H9 (cell line): ENCODE measurements around the gene EPB41L5. TPM values are rescaled to one million over a fixed set of nuclear protein-coding genes. Genes with fewer than 3 reads are reported as not detected.

Source experiments
- DNase-seq: peaks from one replicate; pipeline ENCODE4 v3.0.0-alpha.2; 2017
- H2AFZ ChIP-seq: one replicate; pipeline ENCODE4 v1.6.1; 2013; ENCODE audit warnings: mild to moderate bottlenecking, low read length, control low read depth, moderate library complexity
- H2AK5ac ChIP-seq: 2 replicates; pipeline ENCODE4 v1.6.1; 2013; ENCODE audit warnings: low read length, control low read depth, mixed read lengths; ENCODE audit not compliant: insufficient read length
- H2BK120ac ChIP-seq: one replicate; pipeline ENCODE4 v1.6.1; 2013; ENCODE audit warnings: low read depth, mild to moderate bottlenecking, low read length, control low read depth, inconsistent platforms; ENCODE audit not compliant: poor library complexity, severe bottlenecking
- H2BK12ac ChIP-seq: 2 replicates; pipeline ENCODE4 v1.6.1; 2013; ENCODE audit warnings: low read length, control low read depth, mixed read lengths, low read depth; ENCODE audit not compliant: insufficient read length
- H2BK15ac ChIP-seq: 2 replicates; pipeline ENCODE4 v1.6.1; 2013; ENCODE audit warnings: low read depth, low read length, control low read depth
- H2BK20ac ChIP-seq: one replicate; pipeline ENCODE4 v1.6.1; 2013; ENCODE audit warnings: low read depth, mild to moderate bottlenecking, low read length, control low read depth, inconsistent platforms; ENCODE audit not compliant: poor library complexity, severe bottlenecking
- H2BK5ac ChIP-seq: 2 replicates; pipeline ENCODE4 v1.6.1; 2013; ENCODE audit warnings: low read length, control low read depth, mixed read lengths; ENCODE audit not compliant: insufficient read length
- H3K14ac ChIP-seq: 2 replicates; pipeline ENCODE4 v1.6.1; 2013; ENCODE audit warnings: low read length, control low read depth; ENCODE audit not compliant: insufficient read depth
- H3K18ac ChIP-seq: 2 replicates; pipeline ENCODE4 v1.6.1; 2013; ENCODE audit warnings: low read depth, mild to moderate bottlenecking, mixed read lengths, low read length, control low read depth; ENCODE audit not compliant: insufficient read length
- H3K23ac ChIP-seq: 2 replicates; pipeline ENCODE4 v1.6.1; 2013; ENCODE audit warnings: low read length, control low read depth, mixed read lengths, low read depth; ENCODE audit not compliant: insufficient read length
- H3K23me2 ChIP-seq: 2 replicates; pipeline ENCODE4 v1.6.1; 2013; ENCODE audit warnings: low read depth, mild to moderate bottlenecking, mixed read lengths, low read length, control low read depth; ENCODE audit not compliant: insufficient read length, poor library complexity, severe bottlenecking
- H3K27ac ChIP-seq: 2 replicates; pipeline ENCODE4 v1.5.1; 2013; ENCODE audit warnings: low read length, control low read depth, mixed read lengths, low read depth; ENCODE audit not compliant: insufficient read length
- H3K27me3 ChIP-seq: 2 replicates; pipeline ENCODE4 v1.6.1; 2013; ENCODE audit warnings: low read length, control low read depth, inconsistent platforms; ENCODE audit not compliant: insufficient read depth
- H3K4ac ChIP-seq: 2 replicates; pipeline ENCODE4 v1.6.1; 2013; ENCODE audit warnings: low read depth, mild to moderate bottlenecking, control low read depth, inconsistent platforms, low read length, moderate library complexity
- H3K4me1 ChIP-seq: 2 replicates; pipeline ENCODE4 v1.6.1; 2013; ENCODE audit warnings: low read length, control low read depth, inconsistent platforms; ENCODE audit not compliant: insufficient read depth
- H3K4me2 ChIP-seq: 2 replicates; pipeline ENCODE4 v1.6.1; 2013; ENCODE audit warnings: low read length, control low read depth, mixed read lengths; ENCODE audit not compliant: insufficient read length, insufficient read depth
- H3K56ac ChIP-seq: 2 replicates; pipeline ENCODE4 v1.6.1; 2013; ENCODE audit warnings: low read depth, mild to moderate bottlenecking, mixed read lengths, low read length, control low read depth; ENCODE audit not compliant: insufficient read length
- H3K79me1 ChIP-seq: 2 replicates; pipeline ENCODE4 v1.6.1; 2013; ENCODE audit warnings: low read depth, mild to moderate bottlenecking, moderate library complexity, low read length, control low read depth, inconsistent platforms; ENCODE audit not compliant: insufficient read depth, poor library complexity, severe bottlenecking
- H3K79me2 ChIP-seq: 2 replicates; pipeline ENCODE4 v1.6.1; 2013; ENCODE audit warnings: low read length, control low read depth, inconsistent platforms; ENCODE audit not compliant: insufficient read depth
- H3K9ac ChIP-seq: 2 replicates; pipeline ENCODE4 v1.6.1; 2013; ENCODE audit warnings: low read length, control low read depth, mixed read lengths; ENCODE audit not compliant: insufficient read length; ENCODE audit errors: extremely low read depth
- H3K9me3 ChIP-seq: one replicate; pipeline ENCODE4 v1.6.1; 2013; ENCODE audit warnings: low read depth, low read length, inconsistent platforms; ENCODE audit not compliant: control insufficient read depth
- H3T11ph ChIP-seq: one replicate; pipeline ENCODE4 v1.6.1; 2013; ENCODE audit warnings: mild to moderate bottlenecking, low read length, control low read depth, inconsistent platforms
- H4K20me1 ChIP-seq: one replicate; pipeline ENCODE4 v1.6.1; 2013; ENCODE audit not compliant: control insufficient read depth, insufficient read length, insufficient read depth
- H4K5ac ChIP-seq: 2 replicates; pipeline ENCODE4 v1.6.1; 2013; ENCODE audit warnings: low read depth, mild to moderate bottlenecking, mixed read lengths, low read length, control low read depth; ENCODE audit not compliant: insufficient read length
- H4K8ac ChIP-seq: replicated peaks from 2 replicates; pipeline ENCODE4 v1.6.1; 2013; ENCODE audit warnings: low read length, control low read depth, mixed read lengths, low read depth; ENCODE audit not compliant: insufficient read length
- H4K91ac ChIP-seq: 2 replicates; pipeline ENCODE4 v1.6.1; 2013; ENCODE audit warnings: low read depth, mild to moderate bottlenecking, moderate library complexity, mixed read lengths, low read length, control low read depth; ENCODE audit not compliant: insufficient read length
- H3K27ac Mint-ChIP-seq, 3 experiments: 2 replicates in 2 of 3; 3 replicates in 1 of 3; pipeline ENCODE4 v1.8.0; 2020 to 2021; ENCODE audit warnings: mixed read lengths in 3 of 3, mild to moderate bottlenecking in 1 of 3, moderate library complexity in 1 of 3
- H3K27me3 Mint-ChIP-seq: 2 replicates; pipeline ENCODE4 v1.8.0; 2021; ENCODE audit warnings: low read depth, mild to moderate bottlenecking, moderate library complexity, mixed read lengths
- H3K36me3 Mint-ChIP-seq, 3 experiments: 2 replicates in 2 of 3; 3 replicates in 1 of 3; pipeline ENCODE4 v1.8.0; 2020 to 2021; ENCODE audit warnings: low read depth in 3 of 3, mixed read lengths in 3 of 3; ENCODE audit not compliant: insufficient read depth in 1 of 3
- H3K4me1 Mint-ChIP-seq, 2 experiments: 2 replicates each; pipeline ENCODE4 v1.8.0; 2020; ENCODE audit warnings: mixed read lengths in 2 of 2
- H3K4me3 Mint-ChIP-seq, 2 experiments: 2 replicates in 1 of 2; 3 replicates in 1 of 2; pipeline ENCODE4 v1.8.0; 2020 to 2021; ENCODE audit warnings: mild to moderate bottlenecking in 2 of 2, mixed read lengths in 2 of 2, moderate library complexity in 1 of 2
- H3K9me3 Mint-ChIP-seq, 2 experiments: 2 replicates in 1 of 2; 3 replicates in 1 of 2; pipeline ENCODE4 v1.8.0; 2020; ENCODE audit warnings: mild to moderate bottlenecking in 2 of 2, mixed read lengths in 2 of 2, moderate library complexity in 1 of 2
- CTCF ChIP-seq: fragments of 200-600 bp; sonication (generic); conservative IDR thresholded peaks from 3 replicates; pipeline ENCODE4 v1.8.0; 2021; ENCODE audit warnings: antibody characterized with exemption, mild to moderate bottlenecking
- WGBS: extraction: QIAGEN DNeasy Blood & Tissue Kit; methylation state at CpG from one replicate; pipeline ENCODE4 v1.1.7; 2013; ENCODE audit warnings: missing lambda C conversion rate, low lambda C conversion rate, mixed read lengths; ENCODE audit not compliant: insufficient read length; ENCODE audit errors: extremely low coverage; 5-methylcytosine and 5-hydroxymethylcytosine counted together
- total RNA-seq: library from RNA; stranded (reverse); gene quantifications from 2 replicates; pipeline ENCODE4 v1.2.1, GENCODE V29; 2021

The EPB41L5 gene
- total RNA-seq, 1 experiment from 2014 or later = 40.4 TPM

GRCh38 chr2:119982506-119982905, 30.4 kb upstream of the EPB41L5 start:
- Mint-ChIP-seq H3K27me3 (no peaks in the 10 kb centered on the region; the same call in 1 of the 2 replicates), H3K36me3 (peaks cover 0 to 2% (median under 1%) of the 10 kb centered on the region in 3 experiments; a peak in 2 of 7 replicates), H3K27ac (peak overlapping the region in 1 of 3 experiments; percentile 70; a peak in 1 of 7 replicates), H3K4me3 (no peak overlapping the region), H3K4me1 (no peaks in the 10 kb centered on the region), H3K9me3 (no peaks in the 10 kb centered on the region; a peak in 1 of 5 replicates)
- Histone ChIP-seq H4K8ac (no peak overlapping the region), H3K9me3 (no peaks in the 10 kb centered on the region), H3K4ac (no peak overlapping the region), H4K91ac (no peak overlapping the region), H3K56ac (no peak overlapping the region), H4K20me1 (no peaks in the 10 kb centered on the region), H3K4me2 (no peak overlapping the region), H2BK15ac (no peak overlapping the region), H3T11ph (no peak overlapping the region), H4K5ac (no peak overlapping the region), H3K23me2 (no peaks in the 10 kb centered on the region), H3K4me1 (no peaks in the 10 kb centered on the region), H2BK20ac (no peak overlapping the region), H3K23ac (no peak overlapping the region), H2BK5ac (no peak overlapping the region), H3K14ac (no peak overlapping the region), H2BK12ac (no peak overlapping the region), H3K9ac (no peak overlapping the region), H3K79me2 (no peaks in the 10 kb centered on the region), H3K27ac (no peak overlapping the region), H2AFZ (no peak overlapping the region), H3K18ac (no peak overlapping the region), H3K27me3 (no peaks in the 10 kb centered on the region), H2BK120ac (no peak overlapping the region), H3K79me1 (no peaks in the 10 kb centered on the region), H2AK5ac (no peak overlapping the region)
- no CpG with 5 or more reads among the region's 2 CpGs for WGBS
- DNase-seq = no peak
- TF ChIP-seq CTCF = no peak
